GM06990 (cell line): ENCODE measurements around the gene IL1RAPL1.

Experiments used
- DNase-seq: peaks from one replicate; pipeline ENCODE4 v3.0.0-alpha.2; 2011; ENCODE audit not compliant: insufficient read length; ENCODE audit errors: extremely low read depth
- H3K27me3 ChIP-seq: replicated peaks from 2 replicates; pipeline ENCODE4 v1.6.0; 2011; ENCODE audit warnings: low read length; ENCODE audit not compliant: control insufficient read depth, insufficient read depth
- H3K36me3 ChIP-seq: 2 replicates; pipeline ENCODE4 v1.5.1; 2011; ENCODE audit warnings: low read length; ENCODE audit not compliant: control insufficient read depth, insufficient read depth
- H3K4me3 ChIP-seq: replicated peaks from 2 replicates; pipeline ENCODE4 v1.5.1; 2011; ENCODE audit warnings: low read depth, mild to moderate bottlenecking, control low read depth, low read length
- CTCF ChIP-seq: IDR thresholded peaks from 2 replicates; pipeline ENCODE4 v1.5.1; 2011; ENCODE audit warnings: low read length, control low read depth, mild to moderate bottlenecking, inconsistent platforms; ENCODE audit not compliant: insufficient read depth, poor library complexity, severe bottlenecking

IL1RAPL1 gene

DNA sequence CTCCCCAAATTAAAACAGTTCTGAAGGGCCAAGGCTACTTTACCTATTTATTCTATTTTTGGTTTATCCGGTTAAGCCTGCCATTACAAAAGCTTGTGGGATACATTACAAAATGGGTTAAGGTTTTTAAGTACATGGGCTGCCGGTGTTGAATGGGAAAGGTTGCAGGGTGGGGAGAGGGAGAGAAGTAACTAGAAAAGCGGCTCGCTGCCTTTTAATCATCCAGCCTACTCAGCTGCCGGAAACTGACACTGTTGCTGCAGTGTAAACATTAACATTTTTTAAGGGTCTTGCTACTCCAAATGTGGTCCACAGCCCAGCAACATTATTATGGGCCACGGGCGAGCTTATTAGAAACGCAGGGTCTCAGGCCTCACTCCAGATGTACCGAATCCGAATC is 1.5 kb upstream of the IL1RAPL1 start:
- Histone ChIP-seq H3K36me3 (no peaks in the 10 kb centered on the region), H3K27me3 (no peaks in the 10 kb centered on the region), H3K4me3 (no peak overlapping the region)
- TF ChIP-seq CTCF, result no peak
- no peak for DNase-seq

- Histone ChIP-seq H3K4me3 (no peak overlapping the region), H3K27me3 (no peaks in the 10 kb centered on the region), H3K36me3 (no peaks in the 10 kb centered on the region)
- no peak for TF ChIP-seq CTCF
- DNase-seq, result no peak
Measured at GRCh38 chrX:28586286-28586685, 960 bp upstream of the IL1RAPL1 start.

- TF ChIP-seq CTCF, result no peak
- no peak for DNase-seq
- H3K36me3 ChIP-seq, result no peaks in the 10 kb centered on the region
- H3K4me3 ChIP-seq, result no peak overlapping the region
- no peaks in the 10 kb centered on the region for H3K27me3 ChIP-seq
Measured at GRCh38 chrX:28589046-28589445, 1.8 kb downstream of the IL1RAPL1 start.

DNA sequence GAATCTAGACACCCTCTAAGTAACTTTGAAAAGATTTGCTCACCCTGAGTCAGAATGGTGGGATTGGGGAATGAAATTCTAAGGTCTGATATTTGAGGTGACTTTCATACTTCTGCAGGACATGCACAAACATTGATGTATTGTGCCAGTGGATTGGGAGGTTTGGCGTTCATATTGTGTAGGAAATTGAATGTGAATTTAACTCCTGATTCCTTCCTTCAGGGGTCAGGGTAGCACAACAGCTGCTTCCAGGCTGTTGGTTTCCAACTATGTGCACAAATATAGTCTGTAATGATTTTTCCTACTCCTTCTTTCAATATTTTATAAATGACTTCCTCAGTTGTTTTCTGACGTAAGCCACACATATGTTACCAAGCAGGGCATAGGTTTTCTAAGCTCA is 3.1 kb downstream of the IL1RAPL1 start:
- no peaks in the 10 kb centered on the region for H3K36me3 ChIP-seq
- TF ChIP-seq CTCF, result no peak
- H3K27me3 ChIP-seq, result no peaks in the 10 kb centered on the region
- no peak overlapping the region for H3K4me3 ChIP-seq
- no peak for DNase-seq

DNA sequence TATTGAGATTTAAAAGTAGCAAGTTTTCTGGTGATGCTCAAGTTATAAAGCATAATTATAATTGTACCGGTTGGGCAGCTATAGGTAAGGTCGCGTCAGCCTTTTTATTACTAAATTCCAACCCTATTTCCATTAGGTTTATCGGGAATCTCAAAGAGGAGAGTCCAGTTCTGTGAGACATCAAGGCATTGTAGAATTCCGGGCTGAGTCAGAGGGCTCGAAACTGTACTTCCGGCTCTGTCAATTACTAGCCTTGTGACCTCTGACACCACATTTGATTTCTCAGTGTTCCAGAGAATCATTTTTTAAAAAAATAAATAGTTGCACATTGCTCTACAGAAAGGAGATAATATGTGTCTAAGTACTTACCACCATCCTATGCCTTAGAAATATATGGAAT is 4.3 kb downstream of the IL1RAPL1 start:
- no peak for TF ChIP-seq CTCF
- no peaks in the 10 kb centered on the region for H3K36me3 ChIP-seq
- no peak overlapping the region for H3K4me3 ChIP-seq
- no peak for DNase-seq
- H3K27me3 ChIP-seq, result no peaks in the 10 kb centered on the region

DNA sequence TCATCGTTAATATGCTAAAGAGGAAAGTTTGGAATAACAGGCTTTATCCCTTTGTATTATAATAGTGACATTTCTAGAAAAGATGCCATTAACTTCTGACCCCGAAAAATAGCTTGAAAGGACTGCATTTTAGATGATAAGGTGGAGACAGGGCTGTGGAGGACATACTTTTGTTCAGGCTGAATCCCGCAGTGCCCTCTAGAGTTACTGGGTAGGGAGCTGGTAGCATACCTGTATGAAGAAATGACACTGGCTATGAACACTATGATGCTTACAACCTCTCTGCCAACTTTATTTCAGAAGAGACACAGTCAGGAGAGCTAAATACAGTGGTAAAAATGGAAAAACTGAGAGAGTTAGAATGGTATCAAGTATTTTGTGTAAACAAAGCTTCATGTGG is 8.1 kb downstream of the IL1RAPL1 start:
- H3K27me3 ChIP-seq, result no peaks in the 10 kb centered on the region
- TF ChIP-seq CTCF, result no peak
- H3K36me3 ChIP-seq, result no peaks in the 10 kb centered on the region
- DNase-seq, result no peak
- H3K4me3 ChIP-seq, result no peak overlapping the region
